HUES48 (cell line): ENCODE results near the gene PAX4.

ENCODE experiments used
- H3K27ac ChIP-seq: one replicate; pipeline ENCODE4 v1.7.0; 2013; ENCODE audit warnings: low read depth, low read length, inconsistent platforms
- H3K27me3 ChIP-seq: 2 replicates; pipeline ENCODE4 v1.6.1; 2013; ENCODE audit warnings: mild to moderate bottlenecking, low read length; ENCODE audit not compliant: control insufficient read depth, insufficient read depth
- H3K36me3 ChIP-seq: 2 replicates; pipeline ENCODE4 v1.6.1; 2013; ENCODE audit warnings: low read length; ENCODE audit not compliant: control insufficient read depth, insufficient read depth
- H3K4me1 ChIP-seq: 2 replicates; pipeline ENCODE4 v1.6.1; 2013; ENCODE audit warnings: mild to moderate bottlenecking, low read length; ENCODE audit not compliant: control insufficient read depth, insufficient read depth
- H3K4me3 ChIP-seq: 2 replicates; pipeline ENCODE4 v1.5.1; 2013; ENCODE audit warnings: mild to moderate bottlenecking, low read depth, low read length
- H3K9ac ChIP-seq: 2 replicates; pipeline ENCODE4 v1.6.1; 2013; ENCODE audit warnings: mild to moderate bottlenecking, low read depth, low read length, moderate library complexity
- H3K9me3 ChIP-seq: 2 replicates; pipeline ENCODE4 v1.6.1; 2013; ENCODE audit warnings: low read length; ENCODE audit not compliant: control insufficient read depth, insufficient read depth

The PAX4 gene

GRCh38 chr7:127628445-127628844 is 10.5 kb upstream of the PAX4 start:
- H3K9me3 ChIP-seq: no peaks in the 10 kb centered on the region
- no peak overlapping the region for H3K9ac ChIP-seq
- no peak overlapping the region for H3K4me3 ChIP-seq
- H3K27ac ChIP-seq: no peak overlapping the region
- peaks cover 8% of the 10 kb centered on the region for H3K4me1 ChIP-seq
- no peaks in the 10 kb centered on the region for H3K27me3 ChIP-seq
- H3K36me3 ChIP-seq: no peaks in the 10 kb centered on the region

DNA sequence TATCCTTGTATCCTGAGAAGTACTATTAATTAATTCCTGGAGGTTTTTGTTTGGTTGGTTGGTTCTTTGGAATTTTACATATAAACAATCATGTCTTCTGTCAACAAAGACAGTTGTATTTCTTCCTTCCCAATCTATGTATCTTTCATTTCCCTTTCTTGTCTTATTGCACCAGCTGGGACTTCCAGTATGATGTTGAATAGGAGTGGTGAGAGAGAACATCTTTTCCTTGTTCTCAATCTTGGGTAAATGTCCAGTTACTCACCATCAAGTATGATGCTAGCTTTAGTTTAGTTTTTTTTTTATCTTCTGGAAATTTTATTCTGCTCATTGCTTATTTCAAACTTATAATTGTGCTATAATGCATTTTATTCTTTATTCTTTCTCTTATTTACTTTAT is 7.4 kb upstream of the PAX4 start:
- Histone ChIP-seq H3K9me3 (no peaks in the 10 kb centered on the region), H3K4me1 (peaks cover 14% of the 10 kb centered on the region), H3K9ac (no peak overlapping the region), H3K27me3 (peaks cover 10% of the 10 kb centered on the region), H3K27ac (no peak overlapping the region), H3K36me3 (no peaks in the 10 kb centered on the region), H3K4me3 (no peak overlapping the region)

DNA sequence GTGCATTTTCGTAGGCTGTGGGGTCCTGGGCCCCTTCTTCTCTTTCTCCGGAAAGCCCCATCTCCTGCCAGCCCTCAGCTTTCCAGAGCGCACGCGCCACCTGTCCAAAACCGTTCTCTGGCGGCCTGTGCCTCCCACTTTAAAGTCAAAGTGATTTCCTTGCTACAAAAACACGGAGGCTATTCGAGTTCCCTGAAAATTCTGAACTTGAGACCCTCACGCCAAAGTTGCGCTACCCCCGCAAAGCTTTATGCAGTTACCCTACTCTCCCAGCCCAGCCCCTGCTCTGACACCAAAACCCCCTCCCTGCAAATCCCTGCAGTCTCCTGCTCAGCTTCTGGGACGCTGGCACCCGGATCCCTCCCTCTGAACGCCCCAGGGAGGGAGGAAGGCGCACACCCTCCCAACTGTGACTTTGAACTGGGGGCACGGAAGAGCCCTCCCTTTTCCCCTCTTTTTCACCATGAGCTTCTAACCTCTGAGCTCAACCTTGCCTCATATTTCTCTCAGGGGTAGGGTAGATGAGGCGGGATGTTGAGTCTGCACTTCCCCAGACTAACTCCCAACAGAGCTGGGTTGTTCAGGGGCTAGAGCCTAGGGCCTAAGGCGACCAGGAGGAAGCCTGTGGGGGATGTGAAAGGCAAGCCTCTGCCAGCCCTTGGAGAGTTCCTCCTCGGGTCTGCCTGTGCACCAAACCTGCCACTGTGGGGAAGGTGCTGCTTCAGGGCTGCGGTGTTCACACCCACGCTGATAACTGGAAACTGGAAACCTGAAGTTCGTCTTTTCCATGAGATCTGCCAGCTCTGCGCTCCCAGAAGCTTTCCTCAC is 2.7 kb upstream of the PAX4 start:
- H3K27me3 ChIP-seq: peaks cover 57% of the 10 kb centered on the region
- H3K4me3 ChIP-seq: peak overlapping the region; percentile 66
- H3K9ac ChIP-seq: no peak overlapping the region

GRCh38 chr7:127619681-127620405 is 1.9 kb upstream of the PAX4 start:
- Histone ChIP-seq H3K9me3 (no peaks in the 10 kb centered on the region), H3K36me3 (no peaks in the 10 kb centered on the region), H3K27ac (no peak overlapping the region), H3K4me1 (peaks cover 11% of the 10 kb centered on the region; the same call in 1 of the 2 replicates), H3K9ac (no peak overlapping the region), H3K4me3 (peak overlapping the region; percentile 66), H3K27me3 (peaks cover 63% of the 10 kb centered on the region)

More for the DNA sequence above, 2.7 kb upstream of the PAX4 start:
- no peaks in the 10 kb centered on the region for H3K36me3 ChIP-seq
- H3K4me1 ChIP-seq: peaks cover 11% of the 10 kb centered on the region; the same call in 1 of the 2 replicates
- H3K27ac ChIP-seq: no peak overlapping the region
- no peaks in the 10 kb centered on the region for H3K9me3 ChIP-seq

DNA sequence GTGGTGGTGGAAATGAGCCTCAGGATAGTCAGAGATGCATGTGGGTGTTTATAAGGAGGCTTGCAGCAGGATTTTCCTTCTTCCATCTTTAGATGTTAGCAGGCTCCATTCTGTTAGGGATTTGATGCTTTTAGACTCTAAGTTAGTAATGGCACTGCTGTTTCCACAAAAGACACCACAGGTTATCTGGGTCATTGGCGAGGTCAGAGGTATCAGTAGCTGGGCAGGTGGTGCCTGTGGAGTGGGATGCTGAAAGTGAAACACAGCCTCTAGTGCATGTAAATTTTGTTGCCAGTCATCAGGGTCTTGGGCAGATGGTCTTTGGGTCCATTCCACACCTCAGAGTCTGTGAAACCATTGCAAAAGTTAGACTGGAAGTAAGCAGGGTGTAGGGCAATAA is 833 bp upstream of the PAX4 start:
- Histone ChIP-seq H3K27ac (no peak overlapping the region), H3K4me3 (no peak overlapping the region), H3K4me1 (peaks cover 11% of the 10 kb centered on the region; the same call in 1 of the 2 replicates), H3K9ac (no peak overlapping the region), H3K36me3 (no peaks in the 10 kb centered on the region), H3K9me3 (no peaks in the 10 kb centered on the region), H3K27me3 (peaks cover 72% of the 10 kb centered on the region)

GRCh38 chr7:127616724-127617123 is 1.2 kb downstream of the PAX4 start:
- H3K4me1 ChIP-seq: peaks cover 11% of the 10 kb centered on the region; the same call in 1 of the 2 replicates
- H3K27ac ChIP-seq: no peak overlapping the region
- H3K9ac ChIP-seq: no peak overlapping the region
- peaks cover 70% of the 10 kb centered on the region for H3K27me3 ChIP-seq
- no peak overlapping the region for H3K4me3 ChIP-seq
- H3K36me3 ChIP-seq: no peaks in the 10 kb centered on the region
- H3K9me3 ChIP-seq: no peaks in the 10 kb centered on the region

- Histone ChIP-seq H3K4me3 (no peak overlapping the region), H3K9me3 (peaks cover 6% of the 10 kb centered on the region; the same call in 1 of the 2 replicates), H3K9ac (no peak overlapping the region), H3K27ac (no peak overlapping the region), H3K4me1 (no peaks in the 10 kb centered on the region), H3K27me3 (peaks cover 31% of the 10 kb centered on the region), H3K36me3 (no peaks in the 10 kb centered on the region)
Measured at GRCh38 chr7:127612263-127612662, 5.7 kb downstream of the PAX4 start.

- Histone ChIP-seq H3K36me3 (no peaks in the 10 kb centered on the region), H3K4me1 (no peaks in the 10 kb centered on the region), H3K27me3 (0 out of 2 replicates have a peak, but pooled peaks cover 5% of the 10 kb centered on the region), H3K4me3 (no peak overlapping the region), H3K9me3 (peaks cover 6% of the 10 kb centered on the region; the same call in 1 of the 2 replicates), H3K27ac (no peak overlapping the region), H3K9ac (no peak overlapping the region)
Measured at GRCh38 chr7:127609297-127609696, 8.6 kb downstream of the PAX4 start.

DNA sequence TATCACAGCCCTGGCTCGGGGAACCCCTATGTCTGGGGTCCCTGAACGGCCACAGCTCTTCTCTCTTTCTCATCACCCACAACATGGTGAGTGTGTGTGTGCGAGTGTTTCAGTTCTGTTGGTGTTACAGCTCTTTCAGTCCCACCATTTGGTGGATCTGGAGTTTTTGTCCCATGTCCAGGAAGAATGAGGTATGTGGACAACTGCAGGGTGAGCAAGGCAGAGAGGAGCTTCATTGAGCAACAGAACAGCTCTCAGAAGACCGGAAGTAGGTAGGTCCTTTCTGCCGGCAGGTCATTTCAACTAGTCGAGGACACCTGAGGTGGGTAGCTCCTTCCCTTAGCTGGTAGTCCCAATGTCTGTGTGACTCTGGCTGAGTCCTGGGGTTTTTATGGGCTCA is 9.5 kb downstream of the PAX4 start:
- Histone ChIP-seq H3K27me3 (no peaks in the 10 kb centered on the region), H3K4me1 (no peaks in the 10 kb centered on the region), H3K27ac (no peak overlapping the region), H3K4me3 (no peak overlapping the region), H3K36me3 (no peaks in the 10 kb centered on the region), H3K9me3 (peaks cover 6% of the 10 kb centered on the region; the same call in 1 of the 2 replicates), H3K9ac (no peak overlapping the region)

DNA sequence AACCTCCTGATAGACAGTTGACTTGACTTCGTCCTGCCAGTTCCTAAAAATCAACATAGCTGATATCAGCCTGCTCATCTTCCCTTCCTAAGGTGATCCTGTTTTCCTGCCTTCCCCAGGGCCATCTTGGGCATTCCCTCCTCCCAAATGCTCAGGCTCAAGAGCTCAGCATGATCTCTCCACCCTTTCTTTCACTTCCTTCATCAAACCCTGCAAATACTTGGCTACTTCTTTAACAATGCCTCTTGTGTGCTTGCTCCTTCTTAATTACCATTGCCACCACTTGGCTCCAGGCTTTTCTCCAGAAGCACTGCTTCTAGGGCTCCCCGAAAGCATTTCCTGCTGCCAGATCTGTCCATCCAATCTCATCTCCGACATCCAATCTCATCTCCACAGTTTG is 17.1 kb downstream of the PAX4 start:
- Histone ChIP-seq H3K4me1 (peaks cover 9% of the 10 kb centered on the region; the same call in 1 of the 2 replicates), H3K9me3 (no peaks in the 10 kb centered on the region), H3K27ac (no peak overlapping the region), H3K27me3 (no peaks in the 10 kb centered on the region), H3K4me3 (no peak overlapping the region), H3K9ac (no peak overlapping the region), H3K36me3 (no peaks in the 10 kb centered on the region)

DNA sequence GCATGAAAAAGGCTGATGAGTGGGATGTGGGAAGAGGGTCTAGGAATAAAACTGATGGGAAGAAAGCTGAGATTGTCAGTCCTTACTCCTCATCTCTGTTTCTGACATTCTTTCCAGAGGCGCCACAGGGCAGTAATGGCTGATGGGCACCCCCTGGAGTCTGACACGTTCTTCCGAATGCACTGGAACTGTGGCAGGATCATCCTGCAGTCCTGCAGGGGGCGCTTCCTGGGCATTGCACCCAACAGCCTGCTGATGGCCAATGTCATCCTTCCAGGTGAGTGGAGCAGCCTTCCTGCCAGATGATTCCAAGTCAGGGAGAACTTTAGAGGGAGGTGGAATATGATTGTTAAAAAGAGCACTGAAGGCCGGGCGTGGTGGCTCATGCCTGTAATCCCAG is 19.6 kb downstream of the PAX4 start:
- H3K9ac ChIP-seq: no peak overlapping the region
- no peak overlapping the region for H3K4me3 ChIP-seq
- H3K9me3 ChIP-seq: no peaks in the 10 kb centered on the region
- H3K4me1 ChIP-seq: peaks cover 9% of the 10 kb centered on the region; the same call in 1 of the 2 replicates
- H3K27ac ChIP-seq: no peak overlapping the region
- H3K27me3 ChIP-seq: no peaks in the 10 kb centered on the region
- H3K36me3 ChIP-seq: no peaks in the 10 kb centered on the region
